ENCODE results near the gene SLC9A9.

SLC9A9 gene

DNA sequence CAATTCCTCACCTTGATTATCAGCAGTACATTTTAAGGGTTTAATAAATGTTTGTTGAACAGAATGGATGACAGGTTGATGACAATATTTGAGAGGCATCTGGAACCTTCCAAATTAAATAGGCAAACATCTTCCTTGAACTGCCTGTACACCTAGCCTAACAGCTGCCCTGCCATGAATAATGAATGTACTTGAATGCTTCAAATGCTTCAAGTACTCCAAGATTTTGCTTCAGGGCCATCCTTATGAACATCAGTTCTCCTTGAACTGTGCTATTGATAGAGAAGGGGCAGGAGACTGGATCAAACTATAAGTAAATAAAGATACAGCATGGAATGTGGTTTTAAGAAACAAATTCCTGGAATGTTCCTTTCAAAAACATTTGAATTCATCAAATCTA is 591.9 kb downstream of the SLC9A9 start:
- DNase-seq, result no peak
- Histone ChIP-seq H3K79me2 (ENCODE audit: low read length) (no peaks in the 10 kb centered on the region), H3K27me3 (replicated peaks; ENCODE audit: insufficient read depth, low read length) (no peaks in the 10 kb centered on the region), H3K4me2 (ENCODE audit: low read depth, low read length) (no peak overlapping the region), H3K4me3 (ENCODE audit: low read length) (no peak overlapping the region), H3K9ac (ENCODE audit: low read length) (no peak overlapping the region), H3K9me3 (replicated peaks; ENCODE audit: insufficient read depth, low read length) (no peaks in the 10 kb centered on the region), H3K9me2 (replicated peaks; ENCODE audit: insufficient read depth, low read length) (no peaks in the 10 kb centered on the region), H3K4me1 (ENCODE audit: low read length) (no peaks in the 10 kb centered on the region), H3K36me3 (replicated peaks; ENCODE audit: insufficient read depth, low read length) (no peaks in the 10 kb centered on the region), H3F3A (ENCODE audit: insufficient read depth, low read length) (no peaks in the 10 kb centered on the region), H2AFZ (ENCODE audit: low read length) (no peak overlapping the region), H4K20me1 (ENCODE audit: insufficient read depth, low read length) (no peaks in the 10 kb centered on the region), H3K27ac (ENCODE audit: low read length) (no peak overlapping the region)
- TF ChIP-seq EZH2phosphoT487 (IDR thresholded peaks at IDR 0.05; ENCODE audit: low read length) (no peak), EZH2 (optimal IDR thresholded peaks at IDR 0.05; ENCODE audit: low read depth, low read length) (no peak)
- TF ChIP-seq, protein P1, sequence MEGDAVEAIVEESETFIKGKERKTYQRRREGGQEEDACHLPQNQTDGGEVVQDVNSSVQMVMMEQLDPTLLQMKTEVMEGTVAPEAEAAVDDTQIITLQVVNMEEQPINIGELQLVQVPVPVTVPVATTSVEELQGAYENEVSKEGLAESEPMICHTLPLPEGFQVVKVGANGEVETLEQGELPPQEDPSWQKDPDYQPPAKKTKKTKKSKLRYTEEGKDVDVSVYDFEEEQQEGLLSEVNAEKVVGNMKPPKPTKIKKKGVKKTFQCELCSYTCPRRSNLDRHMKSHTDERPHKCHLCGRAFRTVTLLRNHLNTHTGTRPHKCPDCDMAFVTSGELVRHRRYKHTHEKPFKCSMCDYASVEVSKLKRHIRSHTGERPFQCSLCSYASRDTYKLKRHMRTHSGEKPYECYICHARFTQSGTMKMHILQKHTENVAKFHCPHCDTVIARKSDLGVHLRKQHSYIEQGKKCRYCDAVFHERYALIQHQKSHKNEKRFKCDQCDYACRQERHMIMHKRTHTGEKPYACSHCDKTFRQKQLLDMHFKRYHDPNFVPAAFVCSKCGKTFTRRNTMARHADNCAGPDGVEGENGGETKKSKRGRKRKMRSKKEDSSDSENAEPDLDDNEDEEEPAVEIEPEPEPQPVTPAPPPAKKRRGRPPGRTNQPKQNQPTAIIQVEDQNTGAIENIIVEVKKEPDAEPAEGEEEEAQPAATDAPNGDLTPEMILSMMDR (IDR thresholded peaks at IDR 0.05; ENCODE audit: low read length), result no peak

DNA sequence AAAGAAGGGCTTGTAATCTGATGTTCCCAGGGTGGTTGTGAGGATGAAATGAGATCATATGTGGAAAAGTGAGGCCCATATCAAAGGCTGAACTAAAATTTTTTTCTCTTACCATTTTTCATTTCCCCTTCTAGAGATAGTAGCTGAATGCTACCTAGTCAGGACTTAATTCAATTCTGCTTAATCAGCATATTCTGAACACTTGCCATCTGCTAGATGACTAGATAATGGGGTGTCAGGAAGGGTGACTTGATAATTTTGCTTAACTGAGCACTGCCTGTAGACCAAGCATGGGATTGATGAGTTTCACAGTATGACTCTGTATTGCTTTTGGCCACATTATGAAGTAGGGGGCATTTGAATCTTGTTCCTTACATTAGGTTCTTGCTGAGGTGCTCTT is 592.5 kb downstream of the SLC9A9 start:
- Histone ChIP-seq H3K36me3 (replicated peaks; ENCODE audit: insufficient read depth, low read length) (no peaks in the 10 kb centered on the region), H3K4me1 (ENCODE audit: low read length) (no peaks in the 10 kb centered on the region), H2AFZ (ENCODE audit: low read length) (no peak overlapping the region), H3K9ac (ENCODE audit: low read length) (no peak overlapping the region), H3K79me2 (ENCODE audit: low read length) (no peaks in the 10 kb centered on the region), H3K9me2 (replicated peaks; ENCODE audit: insufficient read depth, low read length) (no peaks in the 10 kb centered on the region), H4K20me1 (ENCODE audit: insufficient read depth, low read length) (no peaks in the 10 kb centered on the region), H3F3A (ENCODE audit: insufficient read depth, low read length) (no peaks in the 10 kb centered on the region), H3K9me3 (replicated peaks; ENCODE audit: insufficient read depth, low read length) (no peaks in the 10 kb centered on the region), H3K4me3 (ENCODE audit: low read length) (no peak overlapping the region), H3K27ac (ENCODE audit: low read length) (no peak overlapping the region), H3K27me3 (replicated peaks; ENCODE audit: insufficient read depth, low read length) (no peaks in the 10 kb centered on the region), H3K4me2 (ENCODE audit: low read depth, low read length) (no peak overlapping the region)
- peak; percentile 14 for DNase-seq
- no peak for TF ChIP-seq EZH2 (optimal IDR thresholded peaks at IDR 0.05; ENCODE audit: low read depth, low read length)
- no peak for TF ChIP-seq EZH2phosphoT487 (IDR thresholded peaks at IDR 0.05; ENCODE audit: low read length)
- TF ChIP-seq, protein P1 (IDR thresholded peaks at IDR 0.05; ENCODE audit: low read length), result no peak

DNA sequence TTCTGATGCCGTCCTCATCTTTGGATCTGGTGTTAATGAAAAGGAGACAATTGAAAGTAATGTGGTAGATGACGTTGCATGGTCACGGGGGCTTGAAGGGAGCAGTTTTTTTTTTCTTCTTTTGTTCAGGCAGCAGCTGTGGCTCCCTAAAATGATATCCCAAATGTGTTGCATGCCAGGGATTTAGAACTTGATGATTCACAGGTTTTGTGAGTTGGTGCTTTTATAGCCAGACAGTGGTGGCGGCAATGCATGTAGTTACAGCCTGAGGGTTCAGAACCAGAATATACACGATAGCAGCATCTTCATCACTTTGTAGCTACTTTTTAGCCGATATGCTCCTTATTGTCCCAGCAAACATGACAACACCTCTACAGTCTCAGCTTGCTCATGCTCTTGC is 595.3 kb downstream of the SLC9A9 start:
- no peaks in the 10 kb centered on the region for H4K20me1 ChIP-seq (ENCODE audit: insufficient read depth, low read length)
- no peak overlapping the region for H3K4me3 ChIP-seq (ENCODE audit: low read length)
- TF ChIP-seq, protein P1 (IDR thresholded peaks at IDR 0.05; ENCODE audit: low read length), result no peak
- TF ChIP-seq EZH2 (optimal IDR thresholded peaks at IDR 0.05; ENCODE audit: low read depth, low read length), result no peak
- TF ChIP-seq EZH2phosphoT487 (IDR thresholded peaks at IDR 0.05; ENCODE audit: low read length), result no peak
- H3K36me3 ChIP-seq (replicated peaks; ENCODE audit: insufficient read depth, low read length), result no peaks in the 10 kb centered on the region
- no peaks in the 10 kb centered on the region for H3K9me3 ChIP-seq (replicated peaks; ENCODE audit: insufficient read depth, low read length)
- H3K9me2 ChIP-seq (replicated peaks; ENCODE audit: insufficient read depth, low read length), result no peaks in the 10 kb centered on the region
- no peaks in the 10 kb centered on the region for H3F3A ChIP-seq (ENCODE audit: insufficient read depth, low read length)
- H3K79me2 ChIP-seq (ENCODE audit: low read length), result no peaks in the 10 kb centered on the region
- no peak overlapping the region for H3K4me2 ChIP-seq (ENCODE audit: low read depth, low read length)
- H3K27ac ChIP-seq (ENCODE audit: low read length), result no peak overlapping the region
- H2AFZ ChIP-seq (ENCODE audit: low read length), result no peak overlapping the region
- no peaks in the 10 kb centered on the region for H3K27me3 ChIP-seq (replicated peaks; ENCODE audit: insufficient read depth, low read length)
- H3K4me1 ChIP-seq (ENCODE audit: low read length), result no peaks in the 10 kb centered on the region
- no peak overlapping the region for H3K9ac ChIP-seq (ENCODE audit: low read length)
- no peak for DNase-seq
